ENCODE data around the gene AUTS2.

DNA sequence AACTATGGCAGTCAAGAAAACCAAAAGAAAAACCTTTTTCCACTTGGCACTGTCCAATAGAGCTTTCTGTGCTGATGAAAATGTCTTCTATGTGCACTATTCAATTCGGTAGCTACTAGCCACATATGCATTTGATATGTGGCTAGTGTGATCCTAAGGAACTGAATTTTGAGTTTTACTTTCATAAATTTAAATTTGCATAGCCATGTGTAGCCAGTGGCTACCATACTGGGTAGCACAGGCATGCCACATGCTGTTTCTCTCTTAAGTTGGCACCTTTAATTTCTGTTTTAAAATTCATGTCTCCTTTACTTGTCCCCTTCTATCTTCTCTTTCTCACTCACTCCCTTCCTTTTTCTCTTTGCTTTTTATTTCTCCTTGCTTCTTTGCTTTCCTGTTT, 455.7 kb downstream of the AUTS2 start:
- TF ChIP-seq SP1 (CRISPR knock-in tag; conservative IDR thresholded peaks at IDR 0.05) (no peak), CTCF (IDR thresholded peaks at IDR 0.05) (no peak), TCF7 (CRISPR knock-in tag; IDR thresholded peaks at IDR 0.05; ENCODE audit: low read depth) (no peak), ZNF416 (CRISPR knock-in tag; IDR thresholded peaks at IDR 0.05) (no peak), AR (CRISPR knock-in tag; IDR thresholded peaks at IDR 0.05) (no peak), NFE2L1 (CRISPR knock-in tag; IDR thresholded peaks at IDR 0.05) (no peak)
- TF ChIP-seq, protein P1, sequence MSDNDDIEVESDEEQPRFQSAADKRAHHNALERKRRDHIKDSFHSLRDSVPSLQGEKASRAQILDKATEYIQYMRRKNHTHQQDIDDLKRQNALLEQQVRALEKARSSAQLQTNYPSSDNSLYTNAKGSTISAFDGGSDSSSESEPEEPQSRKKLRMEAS (CRISPR knock-in tag; IDR thresholded peaks at IDR 0.05), result no peak
